H9 (cell line): ENCODE data around the gene FHIP2A. TPM values are rescaled to one million over a fixed set of nuclear protein-coding genes. Genes with fewer than 3 reads are reported as not detected.

Experiments
- DNase-seq: peaks from one replicate; pipeline ENCODE4 v3.0.0-alpha.2; 2017
- H2AFZ ChIP-seq: one replicate; pipeline ENCODE4 v1.6.1; 2013; ENCODE audit warnings: mild to moderate bottlenecking, low read length, control low read depth, moderate library complexity
- H2AK5ac ChIP-seq: 2 replicates; pipeline ENCODE4 v1.6.1; 2013; ENCODE audit warnings: low read length, control low read depth, mixed read lengths; ENCODE audit not compliant: insufficient read length
- H2BK120ac ChIP-seq: one replicate; pipeline ENCODE4 v1.6.1; 2013; ENCODE audit warnings: low read depth, mild to moderate bottlenecking, low read length, control low read depth, inconsistent platforms; ENCODE audit not compliant: poor library complexity, severe bottlenecking
- H2BK12ac ChIP-seq: 2 replicates; pipeline ENCODE4 v1.6.1; 2013; ENCODE audit warnings: low read length, control low read depth, mixed read lengths, low read depth; ENCODE audit not compliant: insufficient read length
- H2BK15ac ChIP-seq: 2 replicates; pipeline ENCODE4 v1.6.1; 2013; ENCODE audit warnings: low read depth, low read length, control low read depth
- H2BK20ac ChIP-seq: one replicate; pipeline ENCODE4 v1.6.1; 2013; ENCODE audit warnings: low read depth, mild to moderate bottlenecking, low read length, control low read depth, inconsistent platforms; ENCODE audit not compliant: poor library complexity, severe bottlenecking
- H2BK5ac ChIP-seq: 2 replicates; pipeline ENCODE4 v1.6.1; 2013; ENCODE audit warnings: low read length, control low read depth, mixed read lengths; ENCODE audit not compliant: insufficient read length
- H3K14ac ChIP-seq: 2 replicates; pipeline ENCODE4 v1.6.1; 2013; ENCODE audit warnings: low read length, control low read depth; ENCODE audit not compliant: insufficient read depth
- H3K18ac ChIP-seq: 2 replicates; pipeline ENCODE4 v1.6.1; 2013; ENCODE audit warnings: low read depth, mild to moderate bottlenecking, mixed read lengths, low read length, control low read depth; ENCODE audit not compliant: insufficient read length
- H3K23ac ChIP-seq: 2 replicates; pipeline ENCODE4 v1.6.1; 2013; ENCODE audit warnings: low read length, control low read depth, mixed read lengths, low read depth; ENCODE audit not compliant: insufficient read length
- H3K23me2 ChIP-seq: 2 replicates; pipeline ENCODE4 v1.6.1; 2013; ENCODE audit warnings: low read depth, mild to moderate bottlenecking, mixed read lengths, low read length, control low read depth; ENCODE audit not compliant: insufficient read length, poor library complexity, severe bottlenecking
- H3K27ac ChIP-seq: 2 replicates; pipeline ENCODE4 v1.5.1; 2013; ENCODE audit warnings: low read length, control low read depth, mixed read lengths, low read depth; ENCODE audit not compliant: insufficient read length
- H3K27me3 ChIP-seq: 2 replicates; pipeline ENCODE4 v1.6.1; 2013; ENCODE audit warnings: low read length, control low read depth, inconsistent platforms; ENCODE audit not compliant: insufficient read depth
- H3K4ac ChIP-seq: 2 replicates; pipeline ENCODE4 v1.6.1; 2013; ENCODE audit warnings: low read depth, mild to moderate bottlenecking, control low read depth, inconsistent platforms, low read length, moderate library complexity
- H3K4me1 ChIP-seq: 2 replicates; pipeline ENCODE4 v1.6.1; 2013; ENCODE audit warnings: low read length, control low read depth, inconsistent platforms; ENCODE audit not compliant: insufficient read depth
- H3K4me2 ChIP-seq: 2 replicates; pipeline ENCODE4 v1.6.1; 2013; ENCODE audit warnings: low read length, control low read depth, mixed read lengths; ENCODE audit not compliant: insufficient read length, insufficient read depth
- H3K56ac ChIP-seq: 2 replicates; pipeline ENCODE4 v1.6.1; 2013; ENCODE audit warnings: low read depth, mild to moderate bottlenecking, mixed read lengths, low read length, control low read depth; ENCODE audit not compliant: insufficient read length
- H3K79me1 ChIP-seq: 2 replicates; pipeline ENCODE4 v1.6.1; 2013; ENCODE audit warnings: low read depth, mild to moderate bottlenecking, moderate library complexity, low read length, control low read depth, inconsistent platforms; ENCODE audit not compliant: insufficient read depth, poor library complexity, severe bottlenecking
- H3K79me2 ChIP-seq: 2 replicates; pipeline ENCODE4 v1.6.1; 2013; ENCODE audit warnings: low read length, control low read depth, inconsistent platforms; ENCODE audit not compliant: insufficient read depth
- H3K9ac ChIP-seq: 2 replicates; pipeline ENCODE4 v1.6.1; 2013; ENCODE audit warnings: low read length, control low read depth, mixed read lengths; ENCODE audit not compliant: insufficient read length; ENCODE audit errors: extremely low read depth
- H3K9me3 ChIP-seq: one replicate; pipeline ENCODE4 v1.6.1; 2013; ENCODE audit warnings: low read depth, low read length, inconsistent platforms; ENCODE audit not compliant: control insufficient read depth
- H3T11ph ChIP-seq: one replicate; pipeline ENCODE4 v1.6.1; 2013; ENCODE audit warnings: mild to moderate bottlenecking, low read length, control low read depth, inconsistent platforms
- H4K20me1 ChIP-seq: one replicate; pipeline ENCODE4 v1.6.1; 2013; ENCODE audit not compliant: control insufficient read depth, insufficient read length, insufficient read depth
- H4K5ac ChIP-seq: 2 replicates; pipeline ENCODE4 v1.6.1; 2013; ENCODE audit warnings: low read depth, mild to moderate bottlenecking, mixed read lengths, low read length, control low read depth; ENCODE audit not compliant: insufficient read length
- H4K8ac ChIP-seq: replicated peaks from 2 replicates; pipeline ENCODE4 v1.6.1; 2013; ENCODE audit warnings: low read length, control low read depth, mixed read lengths, low read depth; ENCODE audit not compliant: insufficient read length
- H4K91ac ChIP-seq: 2 replicates; pipeline ENCODE4 v1.6.1; 2013; ENCODE audit warnings: low read depth, mild to moderate bottlenecking, moderate library complexity, mixed read lengths, low read length, control low read depth; ENCODE audit not compliant: insufficient read length
- H3K27ac Mint-ChIP-seq, 3 experiments: 2 replicates in 2 of 3; 3 replicates in 1 of 3; pipeline ENCODE4 v1.8.0; 2020 to 2021; ENCODE audit warnings: mixed read lengths in 3 of 3, mild to moderate bottlenecking in 1 of 3, moderate library complexity in 1 of 3
- H3K27me3 Mint-ChIP-seq: 2 replicates; pipeline ENCODE4 v1.8.0; 2021; ENCODE audit warnings: low read depth, mild to moderate bottlenecking, moderate library complexity, mixed read lengths
- H3K36me3 Mint-ChIP-seq, 3 experiments: 2 replicates in 2 of 3; 3 replicates in 1 of 3; pipeline ENCODE4 v1.8.0; 2020 to 2021; ENCODE audit warnings: low read depth in 3 of 3, mixed read lengths in 3 of 3; ENCODE audit not compliant: insufficient read depth in 1 of 3
- H3K4me1 Mint-ChIP-seq, 2 experiments: 2 replicates each; pipeline ENCODE4 v1.8.0; 2020; ENCODE audit warnings: mixed read lengths in 2 of 2
- H3K4me3 Mint-ChIP-seq, 2 experiments: 2 replicates in 1 of 2; 3 replicates in 1 of 2; pipeline ENCODE4 v1.8.0; 2020 to 2021; ENCODE audit warnings: mild to moderate bottlenecking in 2 of 2, mixed read lengths in 2 of 2, moderate library complexity in 1 of 2
- H3K9me3 Mint-ChIP-seq, 2 experiments: 2 replicates in 1 of 2; 3 replicates in 1 of 2; pipeline ENCODE4 v1.8.0; 2020; ENCODE audit warnings: mild to moderate bottlenecking in 2 of 2, mixed read lengths in 2 of 2, moderate library complexity in 1 of 2
- CTCF ChIP-seq: fragments of 200-600 bp; sonication (generic); conservative IDR thresholded peaks from 3 replicates; pipeline ENCODE4 v1.8.0; 2021; ENCODE audit warnings: antibody characterized with exemption, mild to moderate bottlenecking
- WGBS: extraction: QIAGEN DNeasy Blood & Tissue Kit; methylation state at CpG from one replicate; pipeline ENCODE4 v1.1.7; 2013; ENCODE audit warnings: missing lambda C conversion rate, low lambda C conversion rate, mixed read lengths; ENCODE audit not compliant: insufficient read length; ENCODE audit errors: extremely low coverage; 5-methylcytosine and 5-hydroxymethylcytosine counted together
- total RNA-seq: library from RNA; stranded (reverse); gene quantifications from 2 replicates; pipeline ENCODE4 v1.2.1, GENCODE V29; 2021

Gene FHIP2A
- total RNA-seq, 1 experiment from 2014 or later: 14.8 TPM

- H3K9me3 Mint-ChIP-seq: peaks cover 3 to 4% of the 10 kb centered on the region in 2 experiments; a peak in 1 of 5 replicates
- Histone ChIP-seq H4K8ac (no peak overlapping the region), H3K79me2 (no peaks in the 10 kb centered on the region), H3K4me1 (no peaks in the 10 kb centered on the region), H2BK20ac (no peak overlapping the region), H2AFZ (no peak overlapping the region), H2AK5ac (no peak overlapping the region), H3K23ac (no peak overlapping the region), H3K14ac (no peak overlapping the region), H2BK120ac (no peak overlapping the region), H3T11ph (no peak overlapping the region), H3K18ac (no peak overlapping the region), H3K9me3 (no peaks in the 10 kb centered on the region), H4K20me1 (no peaks in the 10 kb centered on the region), H3K27ac (no peak overlapping the region), H3K79me1 (no peaks in the 10 kb centered on the region), H3K9ac (no peak overlapping the region), H3K27me3 (no peaks in the 10 kb centered on the region), H3K56ac (no peak overlapping the region), H3K4ac (no peak overlapping the region), H4K5ac (no peak overlapping the region), H2BK15ac (no peak overlapping the region), H3K23me2 (no peaks in the 10 kb centered on the region), H3K4me2 (no peak overlapping the region), H4K91ac (no peak overlapping the region), H2BK5ac (no peak overlapping the region), H2BK12ac (no peak overlapping the region)
- no peak for DNase-seq
- H3K4me1 Mint-ChIP-seq: no peaks in the 10 kb centered on the region
- no CpG with 5 or more reads among the region's 1 CpG for WGBS
- no peak overlapping the region for H3K27ac Mint-ChIP-seq
- H3K27me3 Mint-ChIP-seq: no peaks in the 10 kb centered on the region
- no peak overlapping the region for H3K4me3 Mint-ChIP-seq
- TF ChIP-seq CTCF: no peak
- H3K36me3 Mint-ChIP-seq: peaks cover 0 to 4% (median 0%) of the 10 kb centered on the region in 3 experiments; a peak in 1 of 7 replicates
Measured at GRCh38 chr10:114811862-114812261, 9.7 kb upstream of the FHIP2A start.
